Measurements from ENCODE around the gene CLASP2.

DNA sequence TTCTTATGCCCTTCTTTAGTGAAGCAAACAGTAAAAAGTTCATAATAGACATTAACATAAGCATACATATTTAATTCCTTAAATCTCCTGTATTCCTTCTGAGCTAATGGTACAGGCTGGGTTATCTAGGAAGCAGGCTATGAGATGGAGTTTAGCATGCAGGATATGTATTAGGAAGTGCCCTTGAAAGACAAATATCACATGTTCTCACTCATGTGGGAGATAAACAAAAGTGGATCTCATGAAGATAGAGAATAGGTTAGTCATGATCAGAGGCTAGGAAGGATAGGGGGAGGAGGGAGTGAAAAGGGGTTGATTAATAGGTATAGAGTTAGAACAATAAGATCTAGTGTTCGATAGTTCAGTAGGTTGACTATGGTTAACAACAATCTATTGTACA, 105.4 kb downstream of the CLASP2 start:
- TF ChIP-seq EZH2 (IDR thresholded peaks at IDR 0.05; ENCODE audit: insufficient read depth, poor library complexity, severe bottlenecking) (no peak), EZH2phosphoT487 (IDR thresholded peaks at IDR 0.05; ENCODE audit: insufficient read depth, low read depth) (no peak)

Data from GM23248 (cell line).